Measurements from ENCODE around the gene RAMAC. TPM values are rescaled to one million over a fixed set of nuclear protein-coding genes. Genes with fewer than 3 reads are reported as not detected.

RAMAC gene
- total and polyA plus RNA-seq, 2 of the 8 experiments (the other 6 are each of a cell fraction or from before 2014, with no cell fraction given): 20.7 to 32.9 TPM

- Histone ChIP-seq H3K18ac (ENCODE audit: extremely low read depth, low read length) (no peak overlapping the region), H3K14ac (ENCODE audit: insufficient read length) (no peak overlapping the region), H3K9ac (replicated peaks in 1 of 4; ENCODE audit: extremely low read depth in 1 of 4, low read depth in 3 of 4, low read length in 3 of 4) (no peak overlapping the region), H2AFZ (ENCODE audit: low read length) (no peak overlapping the region), H2BK15ac (ENCODE audit: low read length) (no peak overlapping the region), H4K91ac (replicated peaks; ENCODE audit: insufficient read length, low read length) (no peak overlapping the region), H2BK20ac (ENCODE audit: low read length) (no peak overlapping the region), H2BK120ac (replicated peaks; ENCODE audit: low read depth, low read length) (no peak overlapping the region), H4K20me1 (replicated peaks in 1 of 2; ENCODE audit: control insufficient read depth in 1 of 2, insufficient read depth in 2 of 2, low read length in 2 of 2) (no peaks in the 10 kb centered on the region), H3K79me1 (ENCODE audit: low read depth, low read length) (no peaks in the 10 kb centered on the region), H2BK12ac (ENCODE audit: low read depth, low read length) (no peak overlapping the region), H3K4ac (replicated peaks; ENCODE audit: insufficient read length, low read depth, low read length) (no peak overlapping the region), H3K56ac (replicated peaks; ENCODE audit: insufficient read length, low read depth, low read length) (no peak overlapping the region), H2AK5ac (ENCODE audit: low read depth, low read length) (no peak overlapping the region), H3K4me1 (replicated peaks in 1 of 4; ENCODE audit: control insufficient read depth in 3 of 4, insufficient read depth in 4 of 4, low read length in 3 of 4) (peaks cover 3 to 10% (median 7%) of the 10 kb centered on the region in 4 experiments), H4K5ac (ENCODE audit: insufficient read length, low read depth, low read length) (no peak overlapping the region), H3K23ac (ENCODE audit: insufficient read length) (no peak overlapping the region), H4K8ac (ENCODE audit: extremely low read depth, insufficient read depth, low read length) (no peak overlapping the region; the same call in 1 of the 2 replicates), H3K4me3 (ENCODE audit: extremely low read depth in 1 of 4, insufficient read depth in 2 of 4, low read depth in 3 of 4, low read length in 4 of 4) (no peak overlapping the region), H3K36me3 (ENCODE audit: control insufficient read depth in 2 of 4, insufficient read depth in 4 of 4, low read length in 3 of 4) (peaks cover 0 to 28% (median 12%) of the 10 kb centered on the region in 4 experiments; a peak in 7 of 8 replicates), H3K27me3 (replicated peaks in 1 of 4; ENCODE audit: control insufficient read depth in 3 of 4, extremely low read depth in 1 of 4, insufficient read depth in 3 of 4, low read length in 3 of 4) (peaks cover 0 to 3% (median 0%) of the 10 kb centered on the region in 4 experiments; a peak in 1 of 7 replicates), H2BK5ac (ENCODE audit: low read depth, low read length) (no peak overlapping the region; the same call in 1 of the 2 replicates), H3K27ac (ENCODE audit: low read depth, low read length) (no peak overlapping the region), H3K79me2 (ENCODE audit: control insufficient read depth in 1 of 2, insufficient read depth in 2 of 2, low read length in 2 of 2) (peaks cover 0 to 12% of the 10 kb centered on the region in 2 experiments; a peak in 1 of 4 replicates), H3K9me3 (ENCODE audit: insufficient read depth in 2 of 2, low read depth in 1 of 2, low read length in 1 of 2) (no peaks in the 10 kb centered on the region), H3K23me2 (ENCODE audit: low read depth, low read length) (peaks cover 10% of the 10 kb centered on the region; the same call in 1 of the 2 replicates), H3K4me2 (ENCODE audit: insufficient read depth in 1 of 2, low read depth in 2 of 2, low read length in 2 of 2) (peak overlapping the region in 1 of 2 experiments; percentile 1; a peak in 1 of 4 replicates)
- FAIRE-seq: no peak
- WGBS, 2 experiments (ENCODE audit: extremely low coverage in 1 of 2, insufficient coverage in 1 of 2, insufficient read length in 1 of 2, insufficient replicate concordance in 2 of 2, low coverage in 1 of 2, low lambda C conversion rate in 2 of 2, missing lambda C conversion rate in 1 of 2): 79% methylated on average over 5 of the region's 5 CpGs; no CpG with 5 or more reads in 1 of the 2 experiments
- ChIA-PET POLR2A (ENCODE audit: partially characterized antibody) (interaction anchor here (0.7 to 1.6 kb wide), 4 partner anchors 54 to 482 kb away, joined by 3 to 5 read pairs (median 4); no protein-coding TSS in a partner anchor), CTCF (ENCODE audit: partially characterized antibody) (interaction anchor here (1.0 to 1.7 kb wide), 3 partner anchors 14 to 483 kb away, joined by 3 to 4 read pairs (median 3); no protein-coding TSS in a partner anchor)
- no peak for DNase-seq (ENCODE audit: low read depth in 1 of 2, low spot score in 2 of 2)
- no peak for TF ChIP-seq CTBP2 (IDR thresholded peaks at IDR 0.05; ENCODE audit: borderline replicate concordance, insufficient read depth, insufficient read length, low read length)
- no peak for TF ChIP-seq TBP (IDR thresholded peaks at IDR 0.05; ENCODE audit: low read depth, low read length)
- TF ChIP-seq NANOG (IDR thresholded peaks at IDR 0.05; ENCODE audit: insufficient read depth, low read depth, low read length, poor library complexity, severe bottlenecking): no peak
- no peak for TF ChIP-seq MAFK (IDR thresholded peaks at IDR 0.05; ENCODE audit: low read depth, low read length)
- TF ChIP-seq CEBPB (IDR thresholded peaks at IDR 0.05; ENCODE audit: low read depth, low read length): no peak
- TF ChIP-seq ZNF274 (IDR thresholded peaks at IDR 0.05; ENCODE audit: borderline replicate concordance, extremely low read depth, low read length): no peak
- no peak for TF ChIP-seq CTCF (IDR thresholded peaks at IDR 0.05; ENCODE audit: control extremely low read depth in 1 of 3, insufficient read depth in 1 of 3, low read depth in 1 of 3, low read length in 3 of 3)
- TF ChIP-seq TAF7 (optimal IDR thresholded peaks at IDR 0.05; ENCODE audit: borderline replicate concordance, low read depth, low read length): no peak
- TF ChIP-seq SIRT6 (IDR thresholded peaks at IDR 0.05; ENCODE audit: low read length): no peak
- no peak for TF ChIP-seq BCL11A (IDR thresholded peaks at IDR 0.05; ENCODE audit: low read depth in 2 of 2, low read length in 2 of 2)
- no peak for TF ChIP-seq SUZ12 (IDR thresholded peaks at IDR 0.05; ENCODE audit: low read length)
These were observed 28.2 kb downstream of the RAMAC start for GRCh38 chr15:83014205-83014653.
